GM23248 (cell line): ENCODE measurements around the gene LMF1. TPM values are rescaled to one million over a fixed set of nuclear protein-coding genes. Genes with fewer than 3 reads are reported as not detected.

ENCODE experiments used
- DNase-seq: peaks from one replicate; pipeline ENCODE4 v3.0.0-alpha.2; 2015
- H2AFZ ChIP-seq: fragments of 200-600 bp; sonication (generic); 2 replicates; pipeline ENCODE4 v1.6.1; 2016; ENCODE audit warnings: antibody characterized with exemption
- H3F3A ChIP-seq: fragments of 200-600 bp; sonication (generic); 2 replicates; pipeline ENCODE4 v1.6.1; 2016; ENCODE audit warnings: mild to moderate bottlenecking, antibody characterized with exemption, mixed run types; ENCODE audit not compliant: insufficient read depth
- H3K27ac ChIP-seq: fragments of 200-600 bp; sonication (generic); 2 replicates; pipeline ENCODE4 v1.5.1; 2016; ENCODE audit warnings: mild to moderate bottlenecking
- H3K27me3 ChIP-seq: fragments of 200-600 bp; sonication (generic); replicated peaks from 2 replicates; pipeline ENCODE4 v1.6.1; 2016; ENCODE audit warnings: mild to moderate bottlenecking; ENCODE audit not compliant: insufficient read depth
- H3K36me3 ChIP-seq: fragments of 200-600 bp; sonication (generic); 2 replicates; pipeline ENCODE4 v1.6.1; 2016; ENCODE audit warnings: low read depth, mild to moderate bottlenecking
- H3K4me1 ChIP-seq: fragments of 200-600 bp; sonication (generic); 2 replicates; pipeline ENCODE4 v1.6.1; 2016; ENCODE audit warnings: mild to moderate bottlenecking; ENCODE audit not compliant: insufficient read depth
- H3K4me2 ChIP-seq: fragments of 200-600 bp; sonication (generic); one replicate; pipeline ENCODE4 v1.6.1; 2016; ENCODE audit warnings: mild to moderate bottlenecking; ENCODE audit not compliant: unreplicated experiment
- H3K4me3 ChIP-seq: fragments of 200-600 bp; sonication (generic); 2 replicates; pipeline ENCODE4 v1.5.1; 2016; ENCODE audit warnings: mild to moderate bottlenecking
- H3K79me2 ChIP-seq: fragments of 200-600 bp; sonication (generic); 2 replicates; pipeline ENCODE4 v1.6.1; 2016; ENCODE audit warnings: mild to moderate bottlenecking; ENCODE audit not compliant: insufficient read depth
- H3K9ac ChIP-seq: fragments of 200-600 bp; sonication (generic); 2 replicates; pipeline ENCODE4 v1.6.1; 2016; ENCODE audit warnings: mild to moderate bottlenecking
- H3K9me2 ChIP-seq: fragments of 200-600 bp; sonication (generic); 2 replicates; pipeline ENCODE4 v1.6.1; 2016; ENCODE audit warnings: mixed run types, mild to moderate bottlenecking, moderate library complexity; ENCODE audit not compliant: insufficient read depth
- H3K9me3 ChIP-seq: fragments of 200-600 bp; sonication (generic); one replicate; pipeline ENCODE4 v1.6.1; 2017; ENCODE audit warnings: low read depth
- H4K20me1 ChIP-seq: fragments of 200-600 bp; sonication (generic); 2 replicates; pipeline ENCODE4 v1.6.0; 2016; ENCODE audit not compliant: insufficient read depth
- EZH2 ChIP-seq: fragments of 200-600 bp; sonication (generic); IDR thresholded peaks from 2 replicates; pipeline ENCODE4 v1.6.1; 2018; ENCODE audit warnings: antibody characterized with exemption, mild to moderate bottlenecking; ENCODE audit not compliant: insufficient read depth, poor library complexity, severe bottlenecking
- EZH2phosphoT487 ChIP-seq: fragments of 200-600 bp; sonication (generic); IDR thresholded peaks from 2 replicates; pipeline ENCODE4 v1.6.1; 2018; ENCODE audit warnings: antibody characterized with exemption, moderate library complexity, mild to moderate bottlenecking, low read depth; ENCODE audit not compliant: insufficient read depth
- WGBS, 2 experiments: methylation state at CpG; one replicate each; pipeline ENCODE4 v1.1.6; 2015 to 2017; ENCODE audit warnings: low lambda C conversion rate in 2 of 2, low coverage in 1 of 2; ENCODE audit errors: missing lambda C conversion rate in 2 of 2; 5-methylcytosine and 5-hydroxymethylcytosine counted together
- in situ Hi-C: fragments of 300-500 bp; cut with MboI; formaldehyde crosslinking; loops from 2 replicates; pipeline ENCODE4 v1.15.0; 2020
- polyA plus RNA-seq: library from polyadenylated mRNA; unstranded; fragments of >200 nt; fragmentation: Nextera tagmentation; extraction: Ambion mirVana; gene quantifications from 2 replicates; pipeline ENCODE4 v1.2.1, GENCODE V29; 2016
- total RNA-seq: library from RNA; depleted of rRNA; stranded (reverse); fragments of >200 nt; shearing (Covaris generic); gene quantifications from 2 replicates; pipeline ENCODE4 v1.2.3, GENCODE V29; 2014

LMF1 gene
- total and polyA plus RNA-seq, 2 experiments from 2014 or later: 23.1 to 53.0 TPM

GRCh38 chr16:815861-816260 lies 154.9 kb downstream of the LMF1 start:
- in situ Hi-C loops: loop anchor here (25.0 kb wide), 1 partner anchor 246 kb away; the partner anchor contains the start of gene SSTR5

GRCh38 chr16:814974-815373 lies 155.8 kb downstream of the LMF1 start:
- WGBS, 2 experiments: 18 to 30% methylated on average over 9 of the region's 9 CpGs
- TF ChIP-seq EZH2: no peak
- no peaks in the 10 kb centered on the region for H4K20me1 ChIP-seq
- in situ Hi-C loops: loop anchor here (25.0 kb wide), 1 partner anchor 247 kb away; the partner anchor contains the start of gene SSTR5
- peaks cover 1% of the 10 kb centered on the region; the same call in 1 of the 2 replicates for H3K79me2 ChIP-seq
- H3K4me3 ChIP-seq: no peak overlapping the region
- 0 out of 2 replicates have a peak overlapping the region, but pooled peaks have one; percentile 38 for H3K27ac ChIP-seq
- peaks cover 22% of the 10 kb centered on the region for H3K4me1 ChIP-seq
- peak overlapping the region; percentile 6; the same call in 1 of the 2 replicates for H3K9ac ChIP-seq
- H3K9me3 ChIP-seq: no peaks in the 10 kb centered on the region
- 0 out of 2 replicates have a peak, but pooled peaks cover 5% of the 10 kb centered on the region for H3F3A ChIP-seq
- H3K27me3 ChIP-seq: peaks cover 17% of the 10 kb centered on the region; the same call in 1 of the 2 replicates
- no peaks in the 10 kb centered on the region for H3K9me2 ChIP-seq
- no peak overlapping the region for H2AFZ ChIP-seq
- no peaks in the 10 kb centered on the region for H3K36me3 ChIP-seq
- peak overlapping the region; percentile 24 for H3K4me2 ChIP-seq
- DNase-seq: peak; percentile 76

More at GRCh38 chr16:815861-816260, 154.9 kb downstream of the LMF1 start:
- H3K36me3 ChIP-seq: no peaks in the 10 kb centered on the region
- H3K9me3 ChIP-seq: no peaks in the 10 kb centered on the region
- H3K4me3 ChIP-seq: no peak overlapping the region
- H3K4me1 ChIP-seq: peaks cover 22% of the 10 kb centered on the region
- H3K4me2 ChIP-seq: no peak overlapping the region
- 0 out of 2 replicates have a peak, but pooled peaks cover 5% of the 10 kb centered on the region for H3F3A ChIP-seq
- no peak for DNase-seq
- TF ChIP-seq EZH2: no peak
- TF ChIP-seq EZH2phosphoT487: no peak
- no peaks in the 10 kb centered on the region for H3K9me2 ChIP-seq
- H3K79me2 ChIP-seq: no peaks in the 10 kb centered on the region
- no peak overlapping the region for H3K27ac ChIP-seq
- WGBS, 2 experiments: 91 to 93% methylated on average over 14 to 15 of the region's 15 CpGs
- H2AFZ ChIP-seq: no peak overlapping the region
- H4K20me1 ChIP-seq: no peaks in the 10 kb centered on the region
- H3K9ac ChIP-seq: no peak overlapping the region
- H3K27me3 ChIP-seq: peaks cover 17% of the 10 kb centered on the region; the same call in 1 of the 2 replicates

DNA sequence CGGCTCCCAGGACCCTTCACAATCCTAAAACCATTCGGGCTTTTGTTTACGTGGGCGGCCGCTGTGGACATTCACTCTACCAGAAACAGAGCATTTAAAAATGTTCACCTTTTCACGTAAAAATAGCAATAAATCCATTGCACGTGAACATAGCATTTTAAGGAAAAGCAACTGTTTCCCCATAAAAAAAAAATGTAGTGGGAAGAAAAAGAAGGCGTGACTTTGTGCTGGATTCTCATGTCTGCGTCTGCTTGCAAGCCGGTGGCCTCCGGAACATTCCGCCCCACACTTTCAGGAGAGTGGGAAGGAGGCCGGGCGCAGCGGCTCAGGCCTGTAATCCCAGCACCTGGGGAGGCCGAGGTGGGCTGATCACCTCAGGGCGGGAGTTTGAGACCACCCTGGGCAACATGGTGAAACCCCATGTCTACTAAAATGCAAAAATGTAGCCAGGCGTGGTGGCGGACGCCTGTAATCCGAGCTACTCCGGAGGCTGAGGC lies 156.8 kb downstream of the LMF1 start:
- H2AFZ ChIP-seq: peak overlapping the region; percentile 84

GRCh38 chr16:813204-813915 lies 157.4 kb downstream of the LMF1 start:
- in situ Hi-C loops: loop anchor here (25.0 kb wide), 1 partner anchor 249 kb away; the partner anchor contains the start of gene SSTR5
- H3K27me3 ChIP-seq: peaks cover 14% of the 10 kb centered on the region; the same call in 1 of the 2 replicates
- H3K4me1 ChIP-seq: peaks cover 25% of the 10 kb centered on the region
- H3K27ac ChIP-seq: no peak overlapping the region
- peaks cover 16% of the 10 kb centered on the region; the same call in 1 of the 2 replicates for H3K79me2 ChIP-seq
- peak; percentile 72 for DNase-seq
- no peaks in the 10 kb centered on the region for H3K9me2 ChIP-seq
- H3K36me3 ChIP-seq: no peaks in the 10 kb centered on the region
- no peak for TF ChIP-seq EZH2
- TF ChIP-seq EZH2phosphoT487: no peak
- peak overlapping the region; percentile 71 for H3K4me3 ChIP-seq
- H4K20me1 ChIP-seq: no peaks in the 10 kb centered on the region
- peak overlapping the region; percentile 69 for H3K9ac ChIP-seq
- WGBS, 2 experiments: 7% methylated on average over 48 to 57 of the region's 67 CpGs
- 0 out of 2 replicates have a peak, but pooled peaks cover 5% of the 10 kb centered on the region for H3F3A ChIP-seq
- peak overlapping the region; percentile 84 for H2AFZ ChIP-seq
- no peaks in the 10 kb centered on the region for H3K9me3 ChIP-seq
- peak overlapping the region; percentile 84 for H3K4me2 ChIP-seq

More for the DNA sequence above, 156.8 kb downstream of the LMF1 start:
- TF ChIP-seq EZH2 (no peak), EZH2phosphoT487 (no peak)
- Histone ChIP-seq H3K9me2 (no peaks in the 10 kb centered on the region), H4K20me1 (no peaks in the 10 kb centered on the region), H3K4me1 (peaks cover 22% of the 10 kb centered on the region), H3K27me3 (peaks cover 17% of the 10 kb centered on the region; the same call in 1 of the 2 replicates), H3K9me3 (no peaks in the 10 kb centered on the region), H3K27ac (no peak overlapping the region), H3K4me2 (peak overlapping the region; percentile 84), H3F3A (0 out of 2 replicates have a peak, but pooled peaks cover 5% of the 10 kb centered on the region), H3K79me2 (peaks cover 10% of the 10 kb centered on the region; the same call in 1 of the 2 replicates), H3K4me3 (peak overlapping the region; percentile 71), H3K9ac (peak overlapping the region; percentile 69), H3K36me3 (no peaks in the 10 kb centered on the region)
- in situ Hi-C loops: loop anchor here (25.0 kb wide), 1 partner anchor 248 kb away; the partner anchor contains the start of gene SSTR5
- WGBS, 2 experiments: 36 to 42% methylated on average over 22 of the region's 22 CpGs
- no peak for DNase-seq
